ENCODE data around the gene SLC25A42.

GRCh38 chr19:19132912-19133311, 69.1 kb downstream of the SLC25A42 start:
- no peak for TF ChIP-seq CTCF (IDR thresholded peaks at IDR 0.05)
- no peak for TF ChIP-seq POLR2AphosphoS5 (IDR thresholded peaks at IDR 0.05; ENCODE audit: insufficient read depth in 1 of 2, low read depth in 1 of 2)
- TF ChIP-seq POLR2A (IDR thresholded peaks at IDR 0.05) = no peak
